GM19043 (cell line): ENCODE data around the gene RILPL1.
"Not testable (repeated sequence)": the region's sequence is repeated elsewhere in the genome, so short reads cannot be mapped to it uniquely, and the experiment has no call there.

Source experiments
- ATAC-seq: cut with Tn5 transposase; IDR thresholded peaks from one replicate; pipeline ENCODE4 v1.9.1; 2021; ENCODE audit warnings: low read depth; ENCODE audit not compliant: unreplicated experiment

Gene RILPL1

GRCh38 chr12:123498126-123498825 is 35.2 kb downstream of the RILPL1 start:
- no peak for ATAC-seq

GRCh38 chr12:123497065-123497464 is 36.5 kb downstream of the RILPL1 start:
- no peak for ATAC-seq

GRCh38 chr12:123494124-123494851 is 39.2 kb downstream of the RILPL1 start:
- ATAC-seq = no peak

- ATAC-seq = not testable (repeated sequence)
Measured at GRCh38 chr12:123492339-123493039, 41.0 kb downstream of the RILPL1 start.

GRCh38 chr12:123491481-123491880 is 42.0 kb downstream of the RILPL1 start:
- ATAC-seq = no peak

GRCh38 chr12:123491056-123491455 is 42.5 kb downstream of the RILPL1 start:
- no peak for ATAC-seq

- ATAC-seq = no peak
Measured at GRCh38 chr12:123490089-123490488, 43.4 kb downstream of the RILPL1 start.

GRCh38 chr12:123489580-123489979 is 43.9 kb downstream of the RILPL1 start:
- ATAC-seq = no peak

- ATAC-seq = no peak
Measured at GRCh38 chr12:123488539-123489230, 44.8 kb downstream of the RILPL1 start.

- no peak for ATAC-seq
Measured at GRCh38 chr12:123487428-123487827, 46.1 kb downstream of the RILPL1 start.

- ATAC-seq = no peak
Measured at GRCh38 chr12:123485756-123486155, 47.8 kb downstream of the RILPL1 start.

GRCh38 chr12:123483602-123484248 is 49.8 kb downstream of the RILPL1 start:
- ATAC-seq = no peak

- ATAC-seq = no peak
Measured at GRCh38 chr12:123482876-123483275, 50.6 kb downstream of the RILPL1 start.

- ATAC-seq = not testable (repeated sequence)
Measured at GRCh38 chr12:123481251-123481650, 52.3 kb downstream of the RILPL1 start.

- ATAC-seq = no peak
Measured at GRCh38 chr12:123479442-123480180, 53.9 kb downstream of the RILPL1 start.

- no peak for ATAC-seq
Measured at GRCh38 chr12:123478762-123479161, 54.8 kb downstream of the RILPL1 start.

GRCh38 chr12:123478069-123478468 is 55.5 kb downstream of the RILPL1 start:
- ATAC-seq = no peak

- no peak for ATAC-seq
Measured at GRCh38 chr12:123475246-123475703, 58.2 kb downstream of the RILPL1 start.

GRCh38 chr12:123474485-123475245 is 58.9 kb downstream of the RILPL1 start:
- ATAC-seq = no peak
